ENCODE measurements around the gene RSBN1L.

RSBN1L gene

GRCh38 chr7:77731716-77732115, 35.5 kb downstream of the RSBN1L start:
- DNase-seq (ENCODE audit: low read depth) = no peak

- DNase-seq (ENCODE audit: low read depth) = no peak
These were observed 38.6 kb downstream of the RSBN1L start for GRCh38 chr7:77734659-77735421.

GRCh38 chr7:77735457-77735856, 39.2 kb downstream of the RSBN1L start:
- no peak for DNase-seq (ENCODE audit: low read depth)

GRCh38 chr7:77736991-77737390, 40.7 kb downstream of the RSBN1L start:
- DNase-seq (ENCODE audit: low read depth) = no peak

- DNase-seq (ENCODE audit: low read depth) = no peak
These were observed 42.1 kb downstream of the RSBN1L start for GRCh38 chr7:77738382-77738781.

- no peak for DNase-seq (ENCODE audit: low read depth)
These were observed 42.6 kb downstream of the RSBN1L start for GRCh38 chr7:77738871-77739270.

- no peak for DNase-seq (ENCODE audit: low read depth)
These were observed 44.0 kb downstream of the RSBN1L start for GRCh38 chr7:77740257-77740656.

- DNase-seq (ENCODE audit: low read depth) = no peak
These were observed 47.3 kb downstream of the RSBN1L start for GRCh38 chr7:77743518-77743917.

- no peak for DNase-seq (ENCODE audit: low read depth)
These were observed 49.5 kb downstream of the RSBN1L start for GRCh38 chr7:77745746-77746145.

- DNase-seq (ENCODE audit: low read depth) = no peak
These were observed 50.0 kb downstream of the RSBN1L start for GRCh38 chr7:77746164-77746823.

- no peak for DNase-seq (ENCODE audit: low read depth)
These were observed 50.5 kb downstream of the RSBN1L start for GRCh38 chr7:77746824-77747165.

- DNase-seq (ENCODE audit: low read depth) = no peak
These were observed 50.9 kb downstream of the RSBN1L start for GRCh38 chr7:77747178-77747577.

- no peak for DNase-seq (ENCODE audit: low read depth)
These were observed 51.5 kb downstream of the RSBN1L start for GRCh38 chr7:77747718-77748117.

GRCh38 chr7:77752016-77752415, 55.8 kb downstream of the RSBN1L start:
- no peak for DNase-seq (ENCODE audit: low read depth)

- no peak for DNase-seq (ENCODE audit: low read depth)
These were observed 56.9 kb downstream of the RSBN1L start for GRCh38 chr7:77753173-77753572.

GRCh38 chr7:77757589-77757988, 61.3 kb downstream of the RSBN1L start:
- no peak for DNase-seq (ENCODE audit: low read depth)

- peak; percentile 60 for DNase-seq (ENCODE audit: low read depth)
These were observed 63.1 kb downstream of the RSBN1L start for GRCh38 chr7:77759294-77759889.

GRCh38 chr7:77760809-77761453, 64.7 kb downstream of the RSBN1L start:
- DNase-seq (ENCODE audit: low read depth) = no peak

- DNase-seq (ENCODE audit: low read depth) = no peak
These were observed 69.2 kb downstream of the RSBN1L start for GRCh38 chr7:77765481-77765880.

- DNase-seq (ENCODE audit: low read depth) = no peak
These were observed 69.9 kb downstream of the RSBN1L start for GRCh38 chr7:77765906-77766800.

GRCh38 chr7:77766801-77767605, 70.7 kb downstream of the RSBN1L start:
- DNase-seq (ENCODE audit: low read depth) = no peak

Data from stimulated activated CD4-positive, alpha-beta T cell treated with anti-CD3 and anti-CD28 coated beads, Interleukin-2, amount 100 ng/mL, for 4 hours (primary cell).